HepG2 (cell line): ENCODE data around the gene IL22RA1. TPM values are rescaled to one million over a fixed set of nuclear protein-coding genes. Genes with fewer than 3 reads are reported as not detected.

Experiments used
- ATRX ChIP-seq: sonication (generic); formaldehyde crosslinking; IDR thresholded peaks from 2 replicates; pipeline ENCODE4 v1.4.0; 2020; ENCODE audit warnings: missing genetic modification reagents, borderline replicate concordance
- HNF4A ChIP-seq: sonication (generic); formaldehyde crosslinking; IDR thresholded peaks from 2 replicates; pipeline ENCODE4 v1.4.0; 2020; ENCODE audit warnings: missing genetic modification reagents
- HNRNPL ChIP-seq: fragments of 200-400 bp; formaldehyde crosslinking; IDR thresholded peaks from 2 replicates; pipeline ENCODE4 v1.6.1; 2017; ENCODE audit warnings: mild to moderate bottlenecking, low read depth, low read length
- HOXA5 ChIP-seq: sonication (generic); formaldehyde crosslinking; IDR thresholded peaks from 2 replicates; pipeline ENCODE4 v1.4.0; 2020; ENCODE audit warnings: missing genetic modification reagents
- KAT2B ChIP-seq: fragments of 150-350 bp; IDR thresholded peaks from 2 replicates; pipeline ENCODE4 v1.6.1; 2014; ENCODE audit warnings: low read depth, low read length, borderline replicate concordance
- KMT2B ChIP-seq: IDR thresholded peaks from 2 replicates; pipeline ENCODE4 v1.6.1; 2016; ENCODE audit warnings: missing genetic modification reagents, missing compliant biosample characterization
- NFE2L2 ChIP-seq: fragments of 150-350 bp; IDR thresholded peaks from 2 replicates; pipeline ENCODE4 v1.6.1; 2014; ENCODE audit warnings: low read length
- RBM22 ChIP-seq: fragments of 200-400 bp; formaldehyde crosslinking; optimal IDR thresholded peaks from 2 replicates; pipeline ENCODE3; 2017; ENCODE audit warnings: mild to moderate bottlenecking, low read length, moderate library complexity
- REL ChIP-seq: sonication (generic); formaldehyde crosslinking; conservative IDR thresholded peaks from 2 replicates; pipeline ENCODE4 v1.8.0; 2022; ENCODE audit warnings: mild to moderate bottlenecking, missing genetic modification reagents, moderate library complexity
- U2AF1 ChIP-seq: fragments of 200-400 bp; formaldehyde crosslinking; optimal IDR thresholded peaks from 2 replicates; pipeline ENCODE3; 2017; ENCODE audit warnings: mild to moderate bottlenecking, low read depth, low read length
- XBP1 ChIP-seq: sonication (generic); formaldehyde crosslinking; IDR thresholded peaks from 2 replicates; pipeline ENCODE4 v1.5.0; 2020; ENCODE audit warnings: missing genetic modification reagents
- ZFP1 ChIP-seq: IDR thresholded peaks from 2 replicates; pipeline ENCODE4 v1.6.1; 2016
- ZFY ChIP-seq: sonication (generic); formaldehyde crosslinking; IDR thresholded peaks from 2 replicates; pipeline ENCODE4 v1.4.0; 2020; ENCODE audit warnings: missing genetic modification reagents
- ZMYM3 ChIP-seq: sonication (generic); formaldehyde crosslinking; IDR thresholded peaks from 2 replicates; pipeline ENCODE4 v1.5.1; 2020; ENCODE audit warnings: mild to moderate bottlenecking, missing genetic modification reagents
- polyA plus RNA-seq, 8 experiments: library from polyadenylated mRNA; depleted of rRNA in 3 of 8; stranded (reverse) in 7 of 8; unstranded in 1 of 8; fragments of >200 nt; fragmentation: Illumina TruSeq in 4 of 8; extraction: Trizol in 4 of 8; gene quantifications; 2 replicates each; pipeline versions ENCODE4 v1.2.1 to v1.2.3, GENCODE V29; 2011 to 2016; ENCODE audit warnings: low read depth in 4 of 8, missing spikeins in 1 of 8, mixed read lengths in 1 of 8; ENCODE audit not compliant: insufficient read depth in 1 of 8
- total RNA-seq, 5 experiments: library from RNA; depleted of rRNA; stranded (reverse); fragments of >200 nt; fragmentation: Illumina TruSeq; extraction: Trizol; gene quantifications; 2 replicates each; pipeline ENCODE4 v1.2.3, GENCODE V29; 2016; ENCODE audit warnings: low read depth in 1 of 5
- TF ChIP-seq, protein P1 (sequence below): sonication (generic); formaldehyde crosslinking; IDR thresholded peaks from 2 replicates; pipeline ENCODE4 v1.4.0; 2020; ENCODE audit warnings: missing genetic modification reagents, borderline replicate concordance
- TF ChIP-seq, protein P2 (sequence below): sonication (generic); formaldehyde crosslinking; IDR thresholded peaks from 2 replicates; pipeline ENCODE4 v1.8.0; 2022; ENCODE audit warnings: mild to moderate bottlenecking, missing genetic modification reagents, moderate library complexity
- TF ChIP-seq, protein P3 (sequence below): IDR thresholded peaks from 2 replicates; pipeline ENCODE4 v1.6.1; 2018; ENCODE audit warnings: missing genetic modification reagents, mild to moderate bottlenecking, missing compliant biosample characterization
- TF ChIP-seq, protein P4 (sequence below): sonication (generic); formaldehyde crosslinking; IDR thresholded peaks from 2 replicates; pipeline ENCODE4 v1.4.0; 2020; ENCODE audit warnings: mild to moderate bottlenecking, missing genetic modification reagents, borderline replicate concordance
- TF ChIP-seq, protein P5 (sequence below): sonication (generic); formaldehyde crosslinking; IDR thresholded peaks from 2 replicates; pipeline ENCODE4 v1.4.0; 2020; ENCODE audit warnings: mild to moderate bottlenecking, missing genetic modification reagents
- TF ChIP-seq, protein P6 (sequence below): sonication (generic); formaldehyde crosslinking; IDR thresholded peaks from 2 replicates; pipeline ENCODE4 v1.4.0; 2020; ENCODE audit warnings: mild to moderate bottlenecking, missing genetic modification reagents
- TF ChIP-seq, protein P7 (sequence below): sonication (generic); formaldehyde crosslinking; IDR thresholded peaks from 2 replicates; pipeline ENCODE4 v1.8.0; 2022; ENCODE audit warnings: mild to moderate bottlenecking, missing genetic modification reagents; ENCODE audit not compliant: insufficient replicate concordance

The IL22RA1 gene
- total and polyA plus RNA-seq, 2 of the 13 experiments (the other 11 are each of a cell fraction or from before 2014, with no cell fraction given), result 4.4 to 10.2 TPM

DNA sequence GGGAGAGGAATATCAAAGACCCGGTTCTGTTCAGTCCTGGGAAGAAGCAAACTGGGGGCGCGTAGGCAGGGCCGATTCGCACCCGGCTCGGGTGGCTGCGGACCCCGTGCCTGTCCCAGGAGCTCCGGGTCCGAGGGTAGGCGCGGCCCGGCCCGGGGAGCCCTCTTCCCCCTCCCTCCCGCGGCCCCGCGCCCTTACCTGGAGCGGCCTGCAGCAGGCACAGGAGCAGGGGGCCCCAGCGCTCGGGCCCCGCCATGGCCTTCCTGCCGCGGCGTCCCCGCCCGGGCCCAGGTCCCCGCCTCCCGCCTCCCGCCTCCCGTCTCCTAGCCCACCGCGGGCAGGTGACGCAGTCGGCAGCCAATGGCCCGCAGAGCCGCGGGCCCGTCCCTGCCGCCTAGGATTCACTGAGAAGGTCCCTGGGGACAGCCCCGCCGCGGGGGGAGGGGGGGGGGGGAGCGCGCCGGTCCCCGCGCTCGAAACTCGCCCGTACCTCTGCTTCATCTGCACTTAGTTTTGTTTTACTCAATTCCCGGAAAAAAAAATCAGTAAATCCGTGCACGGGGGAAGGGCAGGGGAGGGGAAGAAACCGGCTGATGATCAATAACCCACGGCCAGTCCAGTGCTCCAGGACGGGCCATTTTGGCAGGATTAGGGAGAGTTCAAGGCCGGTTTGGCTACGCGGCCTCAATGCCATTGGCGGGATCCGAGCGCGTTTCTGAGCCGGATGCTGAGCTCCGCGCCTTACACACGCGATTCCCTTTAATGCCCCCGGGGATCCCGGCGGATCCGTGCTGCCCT lies 44.3 kb upstream of the IL22RA1 start, which contains the start of gene IFNLR1 (continued):
- TF ChIP-seq HOXA5 (CRISPR knock-in tag), result no peak
- no peak for TF ChIP-seq RBM22
- no peak for TF ChIP-seq ZFP1 (CRISPR knock-in tag)
- TF ChIP-seq KAT2B, result no peak
- no peak for TF ChIP-seq NFE2L2
- no peak for TF ChIP-seq REL (CRISPR knock-in tag)
- no peak for TF ChIP-seq HNRNPL
- TF ChIP-seq, protein P1, sequence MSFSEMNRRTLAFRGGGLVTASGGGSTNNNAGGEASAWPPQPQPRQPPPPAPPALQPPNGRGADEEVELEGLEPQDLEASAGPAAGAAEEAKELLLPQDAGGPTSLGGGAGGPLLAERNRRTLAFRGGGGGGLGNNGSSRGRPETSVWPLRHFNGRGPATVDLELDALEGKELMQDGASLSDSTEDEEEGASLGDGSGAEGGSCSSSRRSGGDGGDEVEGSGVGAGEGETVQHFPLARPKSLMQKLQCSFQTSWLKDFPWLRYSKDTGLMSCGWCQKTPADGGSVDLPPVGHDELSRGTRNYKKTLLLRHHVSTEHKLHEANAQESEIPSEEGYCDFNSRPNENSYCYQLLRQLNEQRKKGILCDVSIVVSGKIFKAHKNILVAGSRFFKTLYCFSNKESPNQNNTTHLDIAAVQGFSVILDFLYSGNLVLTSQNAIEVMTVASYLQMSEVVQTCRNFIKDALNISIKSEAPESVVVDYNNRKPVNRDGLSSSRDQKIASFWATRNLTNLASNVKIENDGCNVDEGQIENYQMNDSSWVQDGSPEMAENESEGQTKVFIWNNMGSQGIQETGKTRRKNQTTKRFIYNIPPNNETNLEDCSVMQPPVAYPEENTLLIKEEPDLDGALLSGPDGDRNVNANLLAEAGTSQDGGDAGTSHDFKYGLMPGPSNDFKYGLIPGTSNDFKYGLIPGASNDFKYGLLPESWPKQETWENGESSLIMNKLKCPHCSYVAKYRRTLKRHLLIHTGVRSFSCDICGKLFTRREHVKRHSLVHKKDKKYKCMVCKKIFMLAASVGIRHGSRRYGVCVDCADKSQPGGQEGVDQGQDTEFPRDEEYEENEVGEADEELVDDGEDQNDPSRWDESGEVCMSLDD (CRISPR knock-in tag), result 0 out of 2 replicates have a peak, but pooled peaks have one; percentile 17
- TF ChIP-seq, protein P2, sequence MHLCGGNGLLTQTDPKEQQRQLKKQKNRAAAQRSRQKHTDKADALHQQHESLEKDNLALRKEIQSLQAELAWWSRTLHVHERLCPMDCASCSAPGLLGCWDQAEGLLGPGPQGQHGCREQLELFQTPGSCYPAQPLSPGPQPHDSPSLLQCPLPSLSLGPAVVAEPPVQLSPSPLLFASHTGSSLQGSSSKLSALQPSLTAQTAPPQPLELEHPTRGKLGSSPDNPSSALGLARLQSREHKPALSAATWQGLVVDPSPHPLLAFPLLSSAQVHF (CRISPR knock-in tag), result no peak
- TF ChIP-seq, protein P3, sequence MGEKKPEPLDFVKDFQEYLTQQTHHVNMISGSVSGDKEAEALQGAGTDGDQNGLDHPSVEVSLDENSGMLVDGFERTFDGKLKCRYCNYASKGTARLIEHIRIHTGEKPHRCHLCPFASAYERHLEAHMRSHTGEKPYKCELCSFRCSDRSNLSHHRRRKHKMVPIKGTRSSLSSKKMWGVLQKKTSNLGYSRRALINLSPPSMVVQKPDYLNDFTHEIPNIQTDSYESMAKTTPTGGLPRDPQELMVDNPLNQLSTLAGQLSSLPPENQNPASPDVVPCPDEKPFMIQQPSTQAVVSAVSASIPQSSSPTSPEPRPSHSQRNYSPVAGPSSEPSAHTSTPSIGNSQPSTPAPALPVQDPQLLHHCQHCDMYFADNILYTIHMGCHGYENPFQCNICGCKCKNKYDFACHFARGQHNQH, result no peak
- TF ChIP-seq, protein P4, sequence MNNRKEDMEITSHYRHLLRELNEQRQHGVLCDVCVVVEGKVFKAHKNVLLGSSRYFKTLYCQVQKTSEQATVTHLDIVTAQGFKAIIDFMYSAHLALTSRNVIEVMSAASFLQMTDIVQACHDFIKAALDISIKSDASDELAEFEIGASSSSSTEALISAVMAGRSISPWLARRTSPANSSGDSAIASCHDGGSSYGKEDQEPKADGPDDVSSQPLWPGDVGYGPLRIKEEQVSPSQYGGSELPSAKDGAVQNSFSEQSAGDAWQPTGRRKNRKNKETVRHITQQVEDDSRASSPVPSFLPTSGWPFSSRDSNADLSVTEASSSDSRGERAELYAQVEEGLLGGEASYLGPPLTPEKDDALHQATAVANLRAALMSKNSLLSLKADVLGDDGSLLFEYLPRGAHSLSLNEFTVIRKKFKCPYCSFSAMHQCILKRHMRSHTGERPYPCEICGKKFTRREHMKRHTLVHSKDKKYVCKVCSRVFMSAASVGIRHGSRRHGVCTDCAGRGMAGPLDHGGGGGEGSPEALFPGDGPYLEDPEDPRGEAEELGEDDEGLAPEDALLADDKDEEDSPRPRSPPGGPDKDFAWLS (CRISPR knock-in tag), result no peak
- TF ChIP-seq, protein P5, sequence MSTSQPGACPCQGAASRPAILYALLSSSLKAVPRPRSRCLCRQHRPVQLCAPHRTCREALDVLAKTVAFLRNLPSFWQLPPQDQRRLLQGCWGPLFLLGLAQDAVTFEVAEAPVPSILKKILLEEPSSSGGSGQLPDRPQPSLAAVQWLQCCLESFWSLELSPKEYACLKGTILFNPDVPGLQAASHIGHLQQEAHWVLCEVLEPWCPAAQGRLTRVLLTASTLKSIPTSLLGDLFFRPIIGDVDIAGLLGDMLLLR, result no peak
- no peak for TF ChIP-seq XBP1
- TF ChIP-seq, protein P6, sequence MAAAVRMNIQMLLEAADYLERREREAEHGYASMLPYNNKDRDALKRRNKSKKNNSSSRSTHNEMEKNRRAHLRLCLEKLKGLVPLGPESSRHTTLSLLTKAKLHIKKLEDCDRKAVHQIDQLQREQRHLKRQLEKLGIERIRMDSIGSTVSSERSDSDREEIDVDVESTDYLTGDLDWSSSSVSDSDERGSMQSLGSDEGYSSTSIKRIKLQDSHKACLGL, result no peak
- TF ChIP-seq ZFY (CRISPR knock-in tag), result peak; percentile 68
- no peak for TF ChIP-seq U2AF1
- no peak for TF ChIP-seq KMT2B (CRISPR knock-in tag)
- no peak; the same call in 1 of the 2 replicates for TF ChIP-seq ZMYM3 (CRISPR knock-in tag)
- TF ChIP-seq ATRX, result no peak
- TF ChIP-seq, protein P7, sequence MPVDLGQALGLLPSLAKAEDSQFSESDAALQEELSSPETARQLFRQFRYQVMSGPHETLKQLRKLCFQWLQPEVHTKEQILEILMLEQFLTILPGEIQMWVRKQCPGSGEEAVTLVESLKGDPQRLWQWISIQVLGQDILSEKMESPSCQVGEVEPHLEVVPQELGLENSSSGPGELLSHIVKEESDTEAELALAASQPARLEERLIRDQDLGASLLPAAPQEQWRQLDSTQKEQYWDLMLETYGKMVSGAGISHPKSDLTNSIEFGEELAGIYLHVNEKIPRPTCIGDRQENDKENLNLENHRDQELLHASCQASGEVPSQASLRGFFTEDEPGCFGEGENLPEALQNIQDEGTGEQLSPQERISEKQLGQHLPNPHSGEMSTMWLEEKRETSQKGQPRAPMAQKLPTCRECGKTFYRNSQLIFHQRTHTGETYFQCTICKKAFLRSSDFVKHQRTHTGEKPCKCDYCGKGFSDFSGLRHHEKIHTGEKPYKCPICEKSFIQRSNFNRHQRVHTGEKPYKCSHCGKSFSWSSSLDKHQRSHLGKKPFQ (CRISPR knock-in tag), result no peak
- TF ChIP-seq HNF4A (CRISPR knock-in tag), result peak; percentile 52
